Measurements from ENCODE around the gene APOO.

DNA sequence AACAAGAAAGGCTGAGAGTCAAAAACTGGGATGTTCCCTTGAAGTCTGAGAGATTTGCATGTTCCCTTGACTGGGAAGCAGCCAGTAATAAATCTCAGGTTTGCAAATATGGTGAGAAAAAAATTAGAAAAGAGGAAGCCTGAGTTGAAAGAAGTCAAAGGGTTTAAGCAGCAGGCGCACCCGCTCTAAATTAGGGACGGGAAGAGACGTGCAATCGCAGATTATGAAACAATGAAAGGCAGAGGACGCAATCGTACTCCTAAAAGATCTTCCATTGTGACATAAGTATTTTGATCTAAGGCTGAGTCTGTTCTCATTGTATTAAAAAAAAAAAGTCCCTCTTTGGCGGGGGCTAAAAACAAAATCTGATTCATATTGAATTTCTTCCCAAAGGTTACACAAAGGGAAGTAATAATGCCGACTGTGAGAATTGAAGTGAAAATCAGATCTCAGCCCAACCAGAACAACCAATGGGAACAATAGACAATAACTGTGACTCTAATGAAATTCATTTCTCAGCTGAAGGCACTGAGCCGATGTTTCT, 96.6 kb downstream of the APOO start:
- TF ChIP-seq, protein P1, sequence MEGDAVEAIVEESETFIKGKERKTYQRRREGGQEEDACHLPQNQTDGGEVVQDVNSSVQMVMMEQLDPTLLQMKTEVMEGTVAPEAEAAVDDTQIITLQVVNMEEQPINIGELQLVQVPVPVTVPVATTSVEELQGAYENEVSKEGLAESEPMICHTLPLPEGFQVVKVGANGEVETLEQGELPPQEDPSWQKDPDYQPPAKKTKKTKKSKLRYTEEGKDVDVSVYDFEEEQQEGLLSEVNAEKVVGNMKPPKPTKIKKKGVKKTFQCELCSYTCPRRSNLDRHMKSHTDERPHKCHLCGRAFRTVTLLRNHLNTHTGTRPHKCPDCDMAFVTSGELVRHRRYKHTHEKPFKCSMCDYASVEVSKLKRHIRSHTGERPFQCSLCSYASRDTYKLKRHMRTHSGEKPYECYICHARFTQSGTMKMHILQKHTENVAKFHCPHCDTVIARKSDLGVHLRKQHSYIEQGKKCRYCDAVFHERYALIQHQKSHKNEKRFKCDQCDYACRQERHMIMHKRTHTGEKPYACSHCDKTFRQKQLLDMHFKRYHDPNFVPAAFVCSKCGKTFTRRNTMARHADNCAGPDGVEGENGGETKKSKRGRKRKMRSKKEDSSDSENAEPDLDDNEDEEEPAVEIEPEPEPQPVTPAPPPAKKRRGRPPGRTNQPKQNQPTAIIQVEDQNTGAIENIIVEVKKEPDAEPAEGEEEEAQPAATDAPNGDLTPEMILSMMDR (IDR thresholded peaks at IDR 0.05; ENCODE audit: insufficient read depth, low read length, poor library complexity, severe bottlenecking) = no peak
- TF ChIP-seq EZH2phosphoT487 (conservative IDR thresholded peaks at IDR 0.05; ENCODE audit: low read length) = no peak

Measured in SU-DHL-6 (cell line).